HEK293 (cell line): Measurements from ENCODE around the gene ABCG1.

ENCODE experiments used
- CTCF ChIA-PET: fragments of 350-600 bp; formaldehyde crosslinking; extraction: SDS; loops from one replicate; lab custom pipeline; 2021; ENCODE audit warnings: antibody characterized with exemption; lab: Yijun Ruan, JAX
- POLR2A ChIA-PET: fragments of 300-600 bp; formaldehyde crosslinking; extraction: SDS; loops from one replicate; lab custom pipeline; 2020; ENCODE audit warnings: antibody characterized with exemption, inconsistent platforms; lab: Yijun Ruan, JAX
- H3K27ac ChIP-seq: fragments of 200-500 bp; sonication (Bioruptor generic); 2 replicates; pipeline ENCODE4 v1.5.1; 2014; ENCODE audit warnings: low read depth, low read length, control low read depth, inconsistent platforms; ENCODE audit errors: extremely low read depth
- H3K36me3 ChIP-seq, 2 experiments: fragments of 200-500 bp in 1 of 2; sonication (Bioruptor generic) in 1 of 2; 1 replicate in 1 of 2; 2 replicates in 1 of 2; pipeline ENCODE4 v1.5.1; 2014 to 2017; ENCODE audit warnings: inconsistent platforms in 2 of 2, low read length in 2 of 2; ENCODE audit not compliant: control insufficient read depth in 2 of 2, insufficient read depth in 1 of 2
- H3K4me1 ChIP-seq: fragments of 200-500 bp; sonication (Bioruptor generic); 2 replicates; pipeline ENCODE4 v1.5.1; 2014; ENCODE audit warnings: mild to moderate bottlenecking, low read length, inconsistent platforms; ENCODE audit not compliant: control insufficient read depth, insufficient read depth
- H3K4me3 ChIP-seq: 2 replicates; pipeline ENCODE4 v1.5.1; 2011; ENCODE audit warnings: low read depth, mild to moderate bottlenecking, control low read depth, low read length, moderate library complexity
- H3K9me3 ChIP-seq: fragments of 200-500 bp; sonication (Bioruptor generic); 2 replicates; pipeline ENCODE4 v1.5.1; 2014; ENCODE audit warnings: low read depth, low read length, inconsistent platforms; ENCODE audit not compliant: control insufficient read depth, insufficient read depth
- CTCF ChIP-seq: fragments of 450-650 bp; formaldehyde crosslinking; IDR thresholded peaks from 2 replicates; pipeline ENCODE4 v1.5.1; 2016; ENCODE audit warnings: missing biosample characterization, missing genetic modification characterization
- GLIS1 ChIP-seq: fragments of 450-650 bp; formaldehyde crosslinking; IDR thresholded peaks from 2 replicates; pipeline ENCODE4 v1.5.1; 2016; ENCODE audit warnings: missing biosample characterization, missing genetic modification characterization
- KLF1 ChIP-seq: fragments of 450-650 bp; formaldehyde crosslinking; IDR thresholded peaks from 2 replicates; pipeline ENCODE4 v1.5.1; 2016; ENCODE audit warnings: missing biosample characterization, missing genetic modification characterization
- MEIS1 ChIP-seq: sonication (generic); formaldehyde crosslinking; IDR thresholded peaks from 2 replicates; pipeline ENCODE4 v1.8.1; 2022; ENCODE audit warnings: missing genetic modification reagents, mild to moderate bottlenecking, borderline replicate concordance
- SP7 ChIP-seq: fragments of 450-650 bp; formaldehyde crosslinking; IDR thresholded peaks from 2 replicates; pipeline ENCODE4 v1.5.1; 2016; ENCODE audit warnings: missing biosample characterization, missing genetic modification characterization
- ZBTB11 ChIP-seq: fragments of 450-650 bp; formaldehyde crosslinking; conservative IDR thresholded peaks from 2 replicates; pipeline ENCODE4 v1.5.1; 2016; ENCODE audit warnings: low read depth, missing biosample characterization, missing genetic modification characterization
- ZIC2 ChIP-seq: fragments of 450-650 bp; formaldehyde crosslinking; IDR thresholded peaks from 2 replicates; pipeline ENCODE4 v1.5.1; 2016; ENCODE audit warnings: missing biosample characterization, missing genetic modification characterization
- ZNF146 ChIP-seq: fragments of 450-650 bp; formaldehyde crosslinking; IDR thresholded peaks from 2 replicates; pipeline ENCODE4 v1.5.1; 2016; ENCODE audit warnings: missing biosample characterization, missing genetic modification characterization
- ZNF311 ChIP-seq: fragments of 450-650 bp; formaldehyde crosslinking; IDR thresholded peaks from 2 replicates; pipeline ENCODE4 v1.5.1; 2017; ENCODE audit warnings: missing biosample characterization, missing genetic modification characterization, borderline replicate concordance
- ZNF362 ChIP-seq: fragments of 450-650 bp; formaldehyde crosslinking; IDR thresholded peaks from 2 replicates; pipeline ENCODE4 v1.5.1; 2016; ENCODE audit warnings: missing biosample characterization, missing genetic modification characterization
- ZNF391 ChIP-seq: fragments of 450-650 bp; formaldehyde crosslinking; IDR thresholded peaks from 2 replicates; pipeline ENCODE4 v1.5.1; 2016; ENCODE audit warnings: low read depth, missing biosample characterization, missing genetic modification characterization, borderline replicate concordance
- ZNF510 ChIP-seq: fragments of 450-650 bp; formaldehyde crosslinking; IDR thresholded peaks from 2 replicates; pipeline ENCODE4 v1.5.1; 2018; ENCODE audit warnings: mild to moderate bottlenecking, missing genetic modification characterization, missing biosample characterization; ENCODE audit not compliant: insufficient replicate concordance
- ZNF561 ChIP-seq: fragments of 450-650 bp; IDR thresholded peaks from 2 replicates; pipeline ENCODE4 v1.5.1; 2018; ENCODE audit warnings: missing biosample characterization, missing genetic modification characterization, borderline replicate concordance
- ZNF785 ChIP-seq: fragments of 450-650 bp; formaldehyde crosslinking; IDR thresholded peaks from 2 replicates; pipeline ENCODE4 v1.5.1; 2016; ENCODE audit warnings: missing biosample characterization, missing genetic modification characterization
- ZSCAN30 ChIP-seq: fragments of 450-650 bp; IDR thresholded peaks from 2 replicates; pipeline ENCODE4 v1.5.1; 2018; ENCODE audit warnings: missing biosample characterization, mild to moderate bottlenecking, missing genetic modification characterization, moderate library complexity
- TF ChIP-seq, protein P1 (sequence below): sonication (generic); formaldehyde crosslinking; IDR thresholded peaks from 2 replicates; pipeline ENCODE4 v1.8.1; 2022; ENCODE audit warnings: mild to moderate bottlenecking, moderate library complexity, missing genetic modification reagents
- TF ChIP-seq, protein P2 (sequence below): fragments of 450-650 bp; formaldehyde crosslinking; IDR thresholded peaks from 2 replicates; pipeline ENCODE4 v1.5.1; 2017; ENCODE audit warnings: missing biosample characterization, missing genetic modification characterization
- TF ChIP-seq, protein P3 (sequence below): fragments of 450-650 bp; formaldehyde crosslinking; IDR thresholded peaks from 2 replicates; pipeline ENCODE4 v1.5.1; 2016; ENCODE audit warnings: missing biosample characterization, missing genetic modification characterization, borderline replicate concordance

ABCG1 gene

GRCh38 chr21:42232176-42232825, 13.4 kb downstream of the ABCG1 start (continued):
- no peak for TF ChIP-seq CTCF (tag by site-specific recombination)
- no peak for TF ChIP-seq ZNF146 (tag by site-specific recombination)
- TF ChIP-seq MEIS1 = no peak
- no peak for TF ChIP-seq ZNF785 (tag by site-specific recombination)
- TF ChIP-seq ZNF391 = no peak
- TF ChIP-seq ZNF311 (tag by site-specific recombination) = no peak
- no peak for TF ChIP-seq ZNF561 (tag by site-specific recombination)
- TF ChIP-seq ZIC2 (tag by site-specific recombination) = peak; percentile 36; the same call in 1 of the 2 replicates
- TF ChIP-seq ZNF510 (tag by site-specific recombination) = no peak
- no peak for TF ChIP-seq ZNF362 (tag by site-specific recombination)
- TF ChIP-seq ZSCAN30 (tag by site-specific recombination) = no peak
- TF ChIP-seq ZBTB11 (tag by site-specific recombination) = no peak
- no peak for TF ChIP-seq KLF1
- TF ChIP-seq, protein P1, sequence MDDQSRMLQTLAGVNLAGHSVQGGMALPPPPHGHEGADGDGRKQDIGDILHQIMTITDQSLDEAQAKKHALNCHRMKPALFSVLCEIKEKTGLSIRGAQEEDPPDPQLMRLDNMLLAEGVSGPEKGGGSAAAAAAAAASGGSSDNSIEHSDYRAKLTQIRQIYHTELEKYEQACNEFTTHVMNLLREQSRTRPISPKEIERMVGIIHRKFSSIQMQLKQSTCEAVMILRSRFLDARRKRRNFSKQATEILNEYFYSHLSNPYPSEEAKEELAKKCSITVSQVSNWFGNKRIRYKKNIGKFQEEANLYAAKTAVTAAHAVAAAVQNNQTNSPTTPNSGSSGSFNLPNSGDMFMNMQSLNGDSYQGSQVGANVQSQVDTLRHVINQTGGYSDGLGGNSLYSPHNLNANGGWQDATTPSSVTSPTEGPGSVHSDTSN (CRISPR knock-in tag) = no peak
- TF ChIP-seq, all 188 proteins: peak for 3

DNA sequence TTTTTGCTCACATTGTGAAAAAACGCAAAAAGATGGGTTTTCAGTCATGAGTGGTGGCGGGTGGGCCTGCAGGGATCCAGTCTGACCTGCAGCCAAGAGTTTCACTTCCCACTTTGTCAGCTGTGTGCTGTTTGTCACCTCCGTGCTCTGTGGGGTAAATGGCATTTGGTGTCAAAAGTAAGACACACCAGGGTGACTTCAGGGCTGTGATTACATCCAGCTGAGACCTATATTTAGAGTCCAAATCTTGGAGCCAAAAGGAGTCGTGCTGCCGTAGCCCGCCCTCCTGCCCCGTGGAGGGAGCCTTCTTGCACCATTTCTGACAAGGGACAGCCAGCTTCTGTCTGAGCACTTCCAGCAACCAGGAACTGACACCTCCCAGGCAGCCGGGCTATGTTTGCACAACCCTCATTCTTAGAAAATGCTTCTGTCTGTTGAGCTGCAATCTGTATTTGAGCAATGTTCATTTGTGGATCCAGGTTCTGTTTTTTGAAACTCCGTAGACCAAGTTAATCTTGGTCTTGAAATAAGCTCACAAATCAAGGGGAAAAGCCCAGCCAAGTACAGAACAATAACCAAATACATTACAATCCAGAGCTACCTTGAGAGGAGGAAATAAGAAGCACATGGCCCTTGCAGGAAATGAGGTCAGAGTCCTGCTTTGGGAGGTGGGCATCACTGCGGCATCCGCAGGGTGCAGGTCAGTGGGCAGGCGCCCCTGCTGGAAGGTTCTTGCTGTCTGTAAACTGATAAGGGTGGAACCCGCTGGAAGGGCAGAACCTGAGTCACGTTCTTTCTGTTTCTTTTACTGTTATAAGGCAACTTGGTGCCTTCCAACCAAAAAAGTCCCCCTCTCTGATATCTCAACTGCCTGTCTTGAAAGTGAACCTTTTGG, 14.4 kb downstream of the ABCG1 start:
- no peak overlapping the region; the same call in 1 of the 2 replicates for H3K27ac ChIP-seq
- H3K4me1 ChIP-seq = peaks cover 22% of the 10 kb centered on the region
- H3K4me3 ChIP-seq = no peak overlapping the region
- no peaks in the 10 kb centered on the region for H3K9me3 ChIP-seq
- H3K36me3 ChIP-seq = no peaks in the 10 kb centered on the region
- ChIA-PET CTCF (interaction anchor here (0.6 to 2.6 kb wide), 5 partner anchors 9 to 351 kb away, joined by 3 to 15 read pairs (median 3); no protein-coding TSS in a partner anchor), POLR2A (interaction anchor here (2.3 kb wide), 1 partner anchor 13 kb away, joined by 8 read pairs; no protein-coding TSS in a partner anchor)
- peak; percentile 30; the same call in 1 of the 2 replicates for TF ChIP-seq SP7 (tag by site-specific recombination)
- TF ChIP-seq, protein P2, sequence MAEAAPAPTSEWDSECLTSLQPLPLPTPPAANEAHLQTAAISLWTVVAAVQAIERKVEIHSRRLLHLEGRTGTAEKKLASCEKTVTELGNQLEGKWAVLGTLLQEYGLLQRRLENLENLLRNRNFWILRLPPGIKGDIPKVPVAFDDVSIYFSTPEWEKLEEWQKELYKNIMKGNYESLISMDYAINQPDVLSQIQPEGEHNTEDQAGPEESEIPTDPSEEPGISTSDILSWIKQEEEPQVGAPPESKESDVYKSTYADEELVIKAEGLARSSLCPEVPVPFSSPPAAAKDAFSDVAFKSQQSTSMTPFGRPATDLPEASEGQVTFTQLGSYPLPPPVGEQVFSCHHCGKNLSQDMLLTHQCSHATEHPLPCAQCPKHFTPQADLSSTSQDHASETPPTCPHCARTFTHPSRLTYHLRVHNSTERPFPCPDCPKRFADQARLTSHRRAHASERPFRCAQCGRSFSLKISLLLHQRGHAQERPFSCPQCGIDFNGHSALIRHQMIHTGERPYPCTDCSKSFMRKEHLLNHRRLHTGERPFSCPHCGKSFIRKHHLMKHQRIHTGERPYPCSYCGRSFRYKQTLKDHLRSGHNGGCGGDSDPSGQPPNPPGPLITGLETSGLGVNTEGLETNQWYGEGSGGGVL = peak; percentile 64
- no peak for TF ChIP-seq GLIS1 (tag by site-specific recombination)
- TF ChIP-seq, protein P3, sequence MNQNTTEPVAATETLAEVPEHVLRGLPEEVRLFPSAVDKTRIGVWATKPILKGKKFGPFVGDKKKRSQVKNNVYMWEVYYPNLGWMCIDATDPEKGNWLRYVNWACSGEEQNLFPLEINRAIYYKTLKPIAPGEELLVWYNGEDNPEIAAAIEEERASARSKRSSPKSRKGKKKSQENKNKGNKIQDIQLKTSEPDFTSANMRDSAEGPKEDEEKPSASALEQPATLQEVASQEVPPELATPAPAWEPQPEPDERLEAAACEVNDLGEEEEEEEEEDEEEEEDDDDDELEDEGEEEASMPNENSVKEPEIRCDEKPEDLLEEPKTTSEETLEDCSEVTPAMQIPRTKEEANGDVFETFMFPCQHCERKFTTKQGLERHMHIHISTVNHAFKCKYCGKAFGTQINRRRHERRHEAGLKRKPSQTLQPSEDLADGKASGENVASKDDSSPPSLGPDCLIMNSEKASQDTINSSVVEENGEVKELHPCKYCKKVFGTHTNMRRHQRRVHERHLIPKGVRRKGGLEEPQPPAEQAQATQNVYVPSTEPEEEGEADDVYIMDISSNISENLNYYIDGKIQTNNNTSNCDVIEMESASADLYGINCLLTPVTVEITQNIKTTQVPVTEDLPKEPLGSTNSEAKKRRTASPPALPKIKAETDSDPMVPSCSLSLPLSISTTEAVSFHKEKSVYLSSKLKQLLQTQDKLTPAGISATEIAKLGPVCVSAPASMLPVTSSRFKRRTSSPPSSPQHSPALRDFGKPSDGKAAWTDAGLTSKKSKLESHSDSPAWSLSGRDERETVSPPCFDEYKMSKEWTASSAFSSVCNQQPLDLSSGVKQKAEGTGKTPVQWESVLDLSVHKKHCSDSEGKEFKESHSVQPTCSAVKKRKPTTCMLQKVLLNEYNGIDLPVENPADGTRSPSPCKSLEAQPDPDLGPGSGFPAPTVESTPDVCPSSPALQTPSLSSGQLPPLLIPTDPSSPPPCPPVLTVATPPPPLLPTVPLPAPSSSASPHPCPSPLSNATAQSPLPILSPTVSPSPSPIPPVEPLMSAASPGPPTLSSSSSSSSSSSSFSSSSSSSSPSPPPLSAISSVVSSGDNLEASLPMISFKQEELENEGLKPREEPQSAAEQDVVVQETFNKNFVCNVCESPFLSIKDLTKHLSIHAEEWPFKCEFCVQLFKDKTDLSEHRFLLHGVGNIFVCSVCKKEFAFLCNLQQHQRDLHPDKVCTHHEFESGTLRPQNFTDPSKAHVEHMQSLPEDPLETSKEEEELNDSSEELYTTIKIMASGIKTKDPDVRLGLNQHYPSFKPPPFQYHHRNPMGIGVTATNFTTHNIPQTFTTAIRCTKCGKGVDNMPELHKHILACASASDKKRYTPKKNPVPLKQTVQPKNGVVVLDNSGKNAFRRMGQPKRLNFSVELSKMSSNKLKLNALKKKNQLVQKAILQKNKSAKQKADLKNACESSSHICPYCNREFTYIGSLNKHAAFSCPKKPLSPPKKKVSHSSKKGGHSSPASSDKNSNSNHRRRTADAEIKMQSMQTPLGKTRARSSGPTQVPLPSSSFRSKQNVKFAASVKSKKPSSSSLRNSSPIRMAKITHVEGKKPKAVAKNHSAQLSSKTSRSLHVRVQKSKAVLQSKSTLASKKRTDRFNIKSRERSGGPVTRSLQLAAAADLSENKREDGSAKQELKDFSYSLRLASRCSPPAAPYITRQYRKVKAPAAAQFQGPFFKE (tag by site-specific recombination) = no peak
